Measurements from ENCODE around the gene MORN1.

Gene MORN1

DNA sequence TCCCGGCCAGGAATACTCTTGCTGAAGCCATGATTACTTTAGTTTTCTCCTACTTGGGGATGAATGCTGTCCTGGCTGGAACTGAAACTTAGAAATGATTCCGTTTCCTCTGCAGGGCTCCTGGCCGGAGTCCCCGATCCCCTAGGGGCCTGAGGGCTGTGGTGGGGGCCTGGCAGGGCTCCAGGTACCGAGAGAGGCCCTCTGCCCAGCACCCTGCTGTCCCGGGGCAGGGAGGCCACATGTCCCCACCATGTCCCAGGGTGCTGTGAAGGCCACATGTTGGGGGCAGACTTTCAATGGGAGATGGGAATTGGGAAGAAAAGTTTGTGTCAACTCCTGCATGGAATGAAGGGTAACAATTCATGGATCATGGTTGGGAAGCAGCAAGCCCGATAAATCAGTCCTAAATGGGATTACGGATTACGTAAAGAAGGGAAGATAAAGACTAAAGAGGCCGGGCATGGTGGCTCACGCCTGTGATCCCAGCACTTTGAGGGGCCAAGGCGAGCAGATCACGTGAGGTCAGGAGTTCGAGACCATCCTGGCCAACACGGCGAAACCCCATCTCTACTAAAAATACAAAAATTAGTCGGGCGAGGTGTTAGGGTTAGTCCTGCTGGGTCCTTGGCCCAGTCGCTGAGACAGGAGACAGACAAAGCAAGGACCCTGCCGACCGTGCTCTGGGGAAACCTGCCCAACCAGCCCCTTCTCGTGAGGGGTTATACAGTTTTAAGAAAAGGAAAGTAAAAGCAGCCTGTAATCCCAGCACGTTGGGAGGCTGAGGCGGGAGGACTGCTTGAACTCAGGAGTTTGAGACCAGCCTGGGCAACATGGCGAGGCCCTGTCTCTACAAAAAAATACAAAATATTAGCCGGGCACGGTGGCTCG lies 37.6 kb downstream of the MORN1 start:
- FAIRE-seq (no peak), DNase-seq (ENCODE audit: insufficient read length, low spot score) (no peak)

DNA sequence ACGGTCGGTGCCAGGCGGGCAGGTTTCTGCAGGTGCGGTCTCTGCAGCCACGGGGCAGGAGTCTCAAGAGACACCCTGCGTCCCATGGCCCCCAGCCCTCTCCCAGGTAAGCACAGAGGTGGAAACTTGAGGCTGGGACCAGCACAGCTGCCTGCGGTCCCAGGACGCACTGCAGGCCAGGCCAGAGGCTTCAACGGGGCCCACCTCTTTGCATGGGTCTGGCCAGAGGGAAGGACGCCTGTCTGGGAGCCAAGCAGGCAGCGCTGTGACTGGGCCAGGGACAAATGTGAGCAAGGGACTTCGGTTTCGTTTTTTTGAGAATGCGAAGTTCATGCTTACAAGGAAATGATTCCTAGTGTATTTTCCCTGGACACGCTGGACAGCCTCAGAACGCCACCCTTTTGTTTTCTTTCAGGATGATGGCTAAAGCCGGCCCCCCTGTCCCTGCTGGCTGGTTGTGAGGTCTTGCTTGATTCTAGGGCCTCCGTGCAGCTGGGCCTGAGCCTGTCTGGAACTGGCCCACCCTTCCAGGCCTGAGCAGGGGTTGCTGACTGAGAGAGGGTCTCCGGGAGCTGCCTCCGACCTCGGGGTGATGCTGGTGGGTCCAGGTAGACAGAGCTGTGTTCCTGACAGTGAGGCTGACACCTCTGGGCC lies 38.3 kb downstream of the MORN1 start:
- FAIRE-seq = no peak
- DNase-seq (ENCODE audit: insufficient read length, low spot score) = no peak

DNA sequence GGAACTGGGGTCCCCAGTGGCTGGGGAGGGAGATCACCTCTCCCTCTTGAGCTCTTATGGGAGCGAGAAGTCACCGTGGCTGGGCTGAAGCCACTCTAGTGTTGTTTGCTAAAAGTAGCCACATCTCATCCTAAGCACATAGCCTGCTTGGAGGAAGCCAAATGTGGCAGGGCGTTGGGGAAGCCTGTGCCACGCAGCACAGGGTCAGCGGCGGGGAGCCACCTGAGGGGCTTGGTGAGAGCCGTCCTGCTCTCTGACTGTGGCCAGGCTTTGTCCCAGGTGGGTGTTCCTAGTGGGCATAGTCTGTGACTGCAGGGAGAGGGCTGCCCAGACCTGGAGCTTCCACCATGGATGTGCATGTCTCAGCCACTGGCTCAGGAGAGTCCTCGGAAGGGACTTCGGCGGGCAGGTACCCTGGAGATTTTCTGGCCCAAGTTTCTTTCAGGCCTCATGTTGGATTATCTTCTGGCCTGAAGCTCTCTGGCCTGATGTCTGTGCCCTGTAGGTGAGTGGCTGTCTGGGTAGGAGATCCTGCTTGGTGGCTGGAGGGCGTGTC lies 38.9 kb downstream of the MORN1 start:
- FAIRE-seq (no peak), DNase-seq (ENCODE audit: insufficient read length, low spot score) (no peak)

DNA sequence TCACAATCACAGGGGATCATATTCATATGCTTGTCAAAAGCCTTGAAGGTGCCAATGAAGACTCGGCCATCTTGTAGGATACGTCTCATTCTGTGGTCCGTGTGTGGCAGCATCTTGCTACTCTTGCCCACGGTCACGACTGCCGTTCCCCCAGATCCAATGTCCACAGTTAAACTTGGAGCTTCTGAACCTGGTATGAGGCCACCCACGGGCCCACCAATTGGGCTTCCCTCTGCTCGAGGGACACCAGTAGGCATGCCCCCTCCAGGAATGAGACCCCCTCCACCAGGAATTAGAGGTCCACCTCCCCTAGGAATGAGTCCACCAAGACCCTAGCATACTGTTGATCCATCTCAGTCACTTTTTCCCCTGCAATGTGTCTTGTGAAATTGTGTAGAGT lies 39.6 kb downstream of the MORN1 start:
- FAIRE-seq (no peak), DNase-seq (ENCODE audit: insufficient read length, low spot score) (no peak)

DNA sequence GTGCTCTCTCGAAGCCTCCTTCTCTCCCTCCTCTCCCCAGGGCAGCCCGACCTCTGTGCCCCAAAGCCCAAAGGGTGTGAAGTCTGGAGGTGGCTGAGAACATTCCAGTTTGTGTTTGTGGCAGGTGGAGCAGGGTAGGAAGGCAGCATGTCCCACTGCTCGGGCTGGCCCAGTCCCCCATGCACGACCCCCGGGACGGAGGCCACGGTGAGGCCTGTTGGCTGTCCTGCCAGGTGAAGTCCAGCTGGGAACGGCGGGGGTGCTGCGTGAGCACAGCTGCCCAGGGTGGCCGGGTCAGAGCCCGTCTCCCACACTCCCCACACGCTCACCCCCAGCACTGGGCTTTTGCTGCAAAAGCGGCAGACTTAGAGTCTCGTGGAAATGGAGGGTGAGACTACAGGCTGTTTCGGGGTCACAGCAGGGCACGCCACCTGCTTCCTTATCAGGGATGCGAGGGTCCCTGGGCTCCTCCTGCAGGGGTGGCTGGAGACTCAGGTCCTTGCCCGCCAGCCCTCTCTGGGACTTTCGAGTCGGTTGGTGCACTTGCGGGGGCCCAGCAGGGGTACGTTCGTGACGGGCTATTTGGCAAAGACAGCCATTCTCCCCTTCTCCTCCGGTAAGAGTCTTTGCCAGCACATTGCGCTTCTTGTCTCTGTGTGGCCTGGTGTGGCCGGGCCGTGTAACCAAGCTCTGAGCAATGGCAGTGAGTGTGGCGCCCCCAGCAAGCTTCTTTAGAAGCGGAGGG lies 40.3 kb downstream of the MORN1 start:
- FAIRE-seq (no peak), DNase-seq (ENCODE audit: insufficient read length, low spot score) (no peak)

DNA sequence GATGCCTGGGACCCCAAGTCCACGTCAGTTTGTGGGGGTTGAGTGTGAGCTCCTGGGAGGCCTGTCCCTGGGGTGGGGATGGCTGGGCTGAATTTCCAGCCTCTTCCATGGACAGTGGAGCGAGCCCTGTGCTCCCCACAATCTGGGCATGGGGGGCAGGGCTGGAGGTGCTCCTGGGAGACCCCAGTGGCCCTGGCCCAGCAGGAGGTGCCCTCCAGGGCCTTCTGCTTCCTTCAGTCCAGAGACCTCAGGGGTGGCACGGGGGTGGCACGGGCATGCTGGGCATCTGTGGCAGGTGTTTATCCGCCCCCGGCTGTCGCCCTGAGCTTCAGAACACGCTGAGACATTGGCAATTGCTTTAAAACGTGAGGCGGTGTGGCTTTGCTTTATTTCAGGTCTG lies 40.9 kb downstream of the MORN1 start:
- no peak for FAIRE-seq
- no peak for DNase-seq (ENCODE audit: insufficient read length, low spot score)

DNA sequence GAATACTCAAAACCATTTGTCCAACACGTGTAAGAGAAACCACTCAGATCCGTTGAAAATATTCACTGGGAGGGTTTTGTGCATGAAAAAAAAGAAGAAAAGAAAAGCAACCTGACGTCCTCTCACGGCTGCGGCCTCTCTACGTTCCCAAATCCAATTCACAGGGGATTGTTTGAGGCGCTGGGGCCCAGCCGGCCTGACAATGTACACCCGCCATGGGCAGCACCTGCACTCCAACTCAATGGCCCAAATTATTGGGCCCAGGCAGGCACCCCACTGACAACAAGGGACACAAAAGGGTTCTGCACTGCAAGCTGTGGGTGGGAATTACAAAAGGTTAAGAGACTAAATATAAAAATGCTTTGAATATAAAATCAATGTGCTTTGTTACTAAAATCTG lies 41.5 kb downstream of the MORN1 start:
- DNase-seq (ENCODE audit: insufficient read length, low spot score) (no peak), FAIRE-seq (no peak)

DNA sequence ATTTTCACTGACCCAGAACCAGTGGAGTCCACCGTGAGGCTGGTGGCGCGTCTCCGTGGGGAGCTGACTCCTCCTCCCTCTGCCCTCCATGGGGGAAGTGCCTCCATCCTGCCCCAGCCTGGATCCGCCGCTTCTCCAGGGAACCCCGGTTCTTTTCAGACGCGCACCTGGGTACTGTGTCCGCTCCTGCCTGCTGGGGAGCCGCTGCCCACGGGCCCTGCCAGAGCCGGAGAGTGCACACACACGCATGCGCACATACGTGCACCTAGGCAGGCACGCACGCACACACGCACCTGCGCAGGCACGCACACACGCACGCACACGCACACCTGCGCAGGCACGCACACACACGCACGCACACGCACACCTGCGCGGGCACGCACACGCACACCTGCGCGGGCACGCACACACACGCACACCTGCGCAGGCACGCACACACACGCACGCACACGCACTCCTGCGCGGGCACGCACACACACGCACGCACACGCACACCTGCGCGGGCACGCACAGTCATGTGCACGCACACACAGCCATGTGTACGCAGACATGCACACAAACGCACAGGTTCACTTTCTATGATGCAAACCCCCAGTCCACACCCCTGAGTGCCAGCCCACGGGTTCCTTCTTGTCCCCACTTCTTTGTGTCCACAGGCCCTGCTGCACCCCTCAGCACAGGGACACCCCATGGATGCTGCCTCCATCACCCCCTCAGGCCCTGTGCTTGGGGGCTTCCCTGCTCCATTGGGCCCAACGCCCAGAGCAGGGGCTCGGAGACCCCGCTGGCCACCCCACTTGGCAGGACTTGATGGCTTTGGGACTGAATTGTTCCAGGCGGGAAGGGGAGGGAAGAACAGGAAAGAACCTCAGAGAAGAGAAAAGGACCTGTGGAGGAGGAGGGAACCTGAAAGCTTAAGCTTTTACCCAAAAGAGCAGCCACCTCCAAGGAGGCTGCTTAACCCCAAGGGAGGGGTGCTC lies 42.7 kb downstream of the MORN1 start:
- FAIRE-seq = no peak

DNA sequence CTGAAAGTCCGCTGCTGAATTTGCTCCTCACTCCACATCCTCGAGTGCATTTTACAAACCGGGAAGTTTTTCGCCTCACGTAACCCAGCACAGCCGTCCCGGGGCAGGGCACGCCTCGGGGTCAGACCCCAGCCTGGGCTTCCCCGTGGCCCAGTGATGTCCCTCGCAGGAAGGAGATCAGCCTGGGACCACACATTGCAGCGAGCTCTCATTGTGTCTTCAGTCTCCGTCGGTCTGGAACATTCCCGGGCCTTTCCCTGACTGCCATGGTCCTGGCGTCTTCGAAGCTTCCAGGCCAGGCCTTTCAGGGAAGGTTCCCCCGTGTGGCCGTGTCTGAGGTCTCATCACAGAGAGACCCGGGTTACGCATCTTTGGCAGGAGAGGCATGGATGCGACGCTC lies 43.5 kb downstream of the MORN1 start:
- no peak for FAIRE-seq

More for the DNA sequence above, 42.7 kb downstream of the MORN1 start:
- no peak for DNase-seq (ENCODE audit: insufficient read length, low spot score)

DNA sequence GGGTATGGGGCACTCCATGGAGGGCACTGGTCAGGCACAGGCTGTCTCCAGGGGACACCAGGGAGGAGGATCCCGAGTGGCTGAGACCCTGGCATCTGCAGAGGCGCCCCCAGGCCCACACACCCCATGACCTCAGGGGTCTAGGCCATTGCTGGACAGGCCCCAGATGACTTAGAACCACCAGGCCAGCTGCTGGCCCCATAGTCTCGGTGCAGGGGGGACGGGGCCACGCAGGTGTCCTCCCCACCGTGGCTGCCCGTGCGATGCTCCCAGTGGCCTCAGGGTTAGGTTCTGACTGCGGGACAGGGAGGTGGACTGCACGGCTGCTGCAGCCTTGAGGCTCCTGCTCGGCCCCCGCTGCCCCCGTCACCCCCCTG lies 44.0 kb downstream of the MORN1 start:
- DNase-seq (ENCODE audit: insufficient read length, low spot score) (no peak), FAIRE-seq (no peak)

More for the DNA sequence above, 43.5 kb downstream of the MORN1 start:
- DNase-seq (ENCODE audit: insufficient read length, low spot score) = no peak

DNA sequence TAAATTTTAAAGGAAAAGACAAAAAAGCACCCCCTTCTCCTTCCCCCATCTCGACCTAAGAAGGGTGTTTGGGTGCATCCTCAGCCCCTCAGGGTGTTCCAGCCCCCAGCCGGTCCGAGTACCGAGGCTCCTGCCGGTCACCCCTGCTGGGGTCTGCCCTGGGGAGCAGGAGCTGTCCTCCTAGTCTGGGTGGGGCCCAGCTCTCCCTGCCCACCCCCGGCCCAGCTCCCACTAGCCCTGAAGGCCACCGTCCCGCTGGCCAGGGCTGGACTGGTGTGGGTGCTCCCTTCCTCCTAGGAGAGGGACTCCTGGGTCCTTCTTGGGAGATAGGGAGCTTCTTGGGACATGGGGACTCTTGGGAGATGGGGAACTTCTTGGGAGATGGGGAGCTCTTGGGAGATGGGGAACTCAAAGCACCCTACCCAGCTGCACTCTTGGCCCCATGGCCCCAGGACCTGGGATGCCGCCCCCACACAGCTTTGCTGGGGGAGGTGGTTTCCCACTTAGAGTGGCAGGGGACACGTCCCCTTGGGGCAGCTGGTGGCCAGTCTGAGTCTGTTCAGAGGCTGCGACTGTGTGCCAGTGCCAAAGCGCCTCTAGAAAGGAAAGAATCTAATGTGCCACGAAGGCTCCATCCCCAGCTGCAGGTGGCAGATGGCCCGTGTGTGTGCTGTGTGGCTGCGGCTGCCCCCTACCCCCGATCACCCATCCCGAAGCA lies 44.5 kb downstream of the MORN1 start:
- DNase-seq (ENCODE audit: insufficient read length, low spot score) = no peak

DNA sequence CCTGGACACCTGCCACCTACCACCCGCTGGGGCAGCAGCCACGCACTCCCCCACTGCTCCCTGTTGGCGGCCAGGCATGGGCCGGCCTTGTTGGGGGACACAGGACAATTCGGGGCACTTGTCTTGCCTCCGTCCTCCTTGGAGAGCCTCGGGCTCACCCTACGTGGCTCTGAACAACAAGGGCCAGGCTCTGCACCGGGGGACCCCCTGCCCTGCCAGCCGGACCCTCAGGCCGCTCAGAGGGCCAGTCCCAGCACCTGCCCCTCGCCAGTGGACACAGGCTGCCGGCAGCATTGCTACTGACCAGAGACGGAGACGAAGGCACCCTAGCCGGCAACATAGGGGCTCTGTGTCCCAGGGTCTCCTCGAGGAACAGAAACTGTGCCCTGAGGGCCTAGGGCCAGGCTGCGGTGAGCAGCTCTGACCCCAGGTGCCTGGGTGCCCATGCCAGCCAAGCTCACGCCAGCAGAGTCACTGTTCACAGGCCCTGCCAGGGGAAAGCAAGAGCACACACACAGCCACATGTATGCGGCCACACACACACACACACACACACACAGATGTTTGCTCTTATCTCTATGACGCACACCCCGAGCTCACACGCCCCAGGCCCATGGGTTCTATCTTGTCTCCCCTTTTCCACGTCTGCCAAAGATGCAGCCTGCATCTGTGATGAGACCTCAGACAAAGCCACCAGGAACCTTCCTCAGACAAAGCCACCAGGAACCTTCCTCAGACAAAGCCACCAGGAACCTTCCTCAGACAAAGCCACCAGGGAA lies 45.9 kb downstream of the MORN1 start:
- FAIRE-seq (no peak), DNase-seq (ENCODE audit: insufficient read length, low spot score) (no peak)

More for the DNA sequence above, 44.5 kb downstream of the MORN1 start:
- no peak for FAIRE-seq

DNA sequence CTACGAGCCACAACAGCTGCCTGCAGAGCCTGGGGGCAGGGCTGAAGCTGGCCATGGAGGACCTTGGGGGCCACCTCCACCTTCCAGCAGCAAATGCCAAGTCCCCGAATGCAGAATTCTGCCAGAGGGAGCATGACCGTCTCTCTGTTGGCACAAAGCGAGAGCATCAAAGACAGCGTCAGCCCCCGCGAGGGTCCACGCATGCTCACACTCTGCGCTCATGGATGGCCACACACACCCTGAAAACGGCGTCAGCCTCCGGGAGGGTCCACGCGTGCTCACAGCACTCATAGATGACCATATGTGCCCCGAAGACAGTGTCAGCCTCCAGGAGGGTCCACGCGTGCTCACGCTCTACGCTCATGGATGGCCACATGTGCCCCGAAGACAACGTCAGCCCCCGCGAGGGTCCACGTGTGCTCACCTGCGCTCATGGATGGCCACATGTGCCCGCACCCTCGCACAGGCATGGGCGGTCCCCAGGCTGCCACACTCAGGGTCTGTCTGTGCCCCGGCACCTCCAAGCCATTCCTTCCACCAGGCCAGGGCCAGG lies 46.5 kb downstream of the MORN1 start:
- no peak for FAIRE-seq
- DNase-seq (ENCODE audit: insufficient read length, low spot score) = no peak

DNA sequence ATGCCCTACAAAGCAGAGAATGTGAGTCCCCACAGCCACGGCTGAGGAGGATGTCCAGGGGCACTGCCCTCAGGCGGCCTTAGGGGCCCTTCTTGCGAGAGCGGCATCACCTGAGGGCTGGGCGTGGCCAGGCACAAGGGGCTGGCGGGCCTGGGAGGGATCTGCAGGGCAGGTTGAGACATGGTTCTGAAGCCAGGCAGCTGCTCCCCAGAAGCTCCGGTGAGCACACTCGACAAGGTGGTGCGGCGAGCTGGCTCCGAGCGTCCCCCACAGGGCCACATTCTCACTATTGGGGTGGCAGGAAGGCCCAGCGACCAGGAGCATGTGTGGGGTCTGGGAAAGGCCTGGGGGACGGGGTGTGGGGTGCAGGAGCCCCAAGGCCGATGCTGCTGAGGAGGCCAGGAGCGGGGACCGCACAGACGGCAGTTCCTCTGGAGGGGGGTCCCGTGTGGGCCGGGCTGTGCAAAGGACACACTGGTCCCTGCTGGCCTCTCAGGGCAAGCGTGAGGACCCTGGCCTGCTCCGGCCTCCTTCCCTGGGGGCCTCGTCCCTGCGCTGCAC lies 47.2 kb downstream of the MORN1 start:
- FAIRE-seq = no peak
- no peak for DNase-seq (ENCODE audit: insufficient read length, low spot score)

DNA sequence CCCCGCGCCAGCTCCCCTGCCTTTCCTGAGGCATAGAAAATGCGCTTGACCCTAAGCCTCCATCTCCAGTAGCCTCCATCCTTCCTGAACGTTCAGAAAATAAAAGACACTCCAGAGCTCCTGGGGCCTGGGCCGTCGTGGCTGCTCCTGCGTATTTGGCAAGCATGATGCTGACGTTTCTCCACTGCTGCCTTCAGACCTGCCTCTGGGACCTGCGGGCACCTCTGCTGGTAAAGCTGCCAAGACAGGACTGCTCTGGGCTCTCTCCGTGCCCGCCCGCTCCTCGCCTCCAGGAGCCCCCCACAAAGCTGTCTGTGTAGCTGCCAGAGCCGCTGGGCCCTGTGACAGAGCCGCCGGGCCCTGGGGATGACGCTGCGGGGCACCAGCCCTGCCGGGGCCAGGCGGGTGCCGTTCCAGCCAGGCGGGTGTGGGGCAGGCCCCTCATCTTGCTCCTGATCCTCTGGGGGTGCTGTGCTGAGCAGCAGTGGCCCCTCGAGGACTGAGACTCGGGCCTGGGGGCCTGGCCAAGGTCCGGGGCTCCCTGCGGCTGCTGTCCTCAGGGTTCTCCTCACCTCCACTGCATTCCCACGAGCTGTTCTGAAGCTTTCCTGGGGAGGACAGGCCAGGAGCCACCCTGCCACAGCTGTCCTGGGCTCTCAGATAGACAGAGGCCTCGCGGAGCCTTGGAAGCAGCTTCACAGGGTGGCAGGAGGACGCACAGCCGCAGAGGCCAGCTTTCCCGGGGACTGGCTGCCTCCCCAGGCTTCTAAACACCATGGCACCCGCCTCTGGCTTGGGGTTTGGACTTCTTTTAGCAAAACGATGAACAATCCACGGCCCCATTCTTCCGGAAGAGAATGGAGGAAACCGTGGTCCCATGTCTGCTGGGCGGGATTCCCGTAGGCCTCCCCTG lies 48.1 kb downstream of the MORN1 start:
- no peak for FAIRE-seq

DNA sequence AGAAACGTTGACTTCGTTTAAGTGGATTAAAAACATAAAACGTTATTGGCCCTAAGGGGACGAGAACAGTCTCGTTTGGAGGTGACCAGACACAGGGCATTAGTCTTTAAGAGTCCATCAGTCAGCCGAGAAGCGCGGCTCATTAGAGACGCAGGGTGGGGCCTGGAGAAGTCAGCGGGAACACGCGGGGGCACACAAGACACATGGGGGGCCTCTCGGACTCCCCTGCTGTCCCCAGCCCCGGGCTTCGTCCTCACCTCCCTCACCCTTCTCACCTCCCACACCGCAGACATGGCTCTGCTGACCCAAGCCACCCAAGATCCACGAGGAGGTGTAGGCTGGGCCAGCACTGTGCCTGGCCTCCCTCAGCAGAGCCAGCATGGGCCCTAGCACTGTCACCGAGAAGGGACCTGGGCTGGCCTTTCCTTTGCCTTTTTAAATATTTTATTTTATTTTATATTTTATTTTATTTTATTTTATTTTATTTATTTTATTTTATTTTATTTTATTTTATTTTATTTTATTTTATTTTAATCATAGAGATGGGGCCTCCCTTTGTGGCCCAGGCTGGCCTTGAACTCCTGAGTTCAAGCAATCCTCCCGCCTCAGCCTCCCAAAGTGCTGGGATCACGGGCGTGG lies 48.9 kb downstream of the MORN1 start:
- DNase-seq (ENCODE audit: insufficient read length, low spot score) (no peak), FAIRE-seq (no peak)

More for the DNA sequence above, 48.1 kb downstream of the MORN1 start:
- DNase-seq (ENCODE audit: insufficient read length, low spot score) = no peak

All from GM19239 (cell line).